Endothelial cell of umbilical vein (primary cell): ENCODE results near the gene RAB31.

Source experiments
- CTCF ChIP-seq, 2 donors: IDR thresholded peaks; 1 replicate in 1 of 2; 2 replicates in 1 of 2; pipeline ENCODE4 v1.5.1; 2011; ENCODE audit warnings: low read length in 2 of 2, mild to moderate bottlenecking in 2 of 2, moderate library complexity in 2 of 2, control low read depth in 1 of 2, inconsistent platforms in 1 of 2, low read depth in 1 of 2; ENCODE audit not compliant: insufficient read depth in 1 of 2; ENCODE audit errors: extremely low read depth in 1 of 2
- EZH2 ChIP-seq: IDR thresholded peaks from 2 replicates; pipeline ENCODE4 v1.6.1; 2012; ENCODE audit warnings: borderline replicate concordance, low read depth, mild to moderate bottlenecking, moderate library complexity, low read length, inconsistent platforms; ENCODE audit not compliant: severe bottlenecking
- GATA2 ChIP-seq: IDR thresholded peaks from 2 replicates; pipeline ENCODE4 v1.7.0; 2011; ENCODE audit warnings: low read depth, mild to moderate bottlenecking, moderate library complexity, mixed read lengths, low read length; ENCODE audit not compliant: insufficient read length, insufficient read depth
- MAX ChIP-seq: IDR thresholded peaks from 2 replicates; pipeline ENCODE4 v1.6.1; 2011; ENCODE audit not compliant: insufficient read depth, insufficient read length
- MYC ChIP-seq: IDR thresholded peaks from one replicate; pipeline ENCODE4 v1.6.1; 2011; ENCODE audit warnings: mild to moderate bottlenecking, low read depth, low read length
- POLR2A ChIP-seq: IDR thresholded peaks from 2 replicates; pipeline ENCODE4 v1.6.1; 2012; ENCODE audit warnings: low read depth, mild to moderate bottlenecking, control low read depth, low read length

- TF ChIP-seq POLR2A (no peak), CTCF (IDR thresholded peaks at IDR 0.05; ENCODE audit: extremely low read depth in 1 of 2, insufficient read depth in 1 of 2, low read depth in 1 of 2, low read length in 2 of 2) (no peak), MAX (no peak), EZH2 (no peak), MYC (no peak), GATA2 (no peak)
Observed at GRCh38 chr18:9726175-9726574, 18.1 kb downstream of the RAB31 start.
